HG03457 (cell line): ENCODE results near the gene ELF1.
"Not testable (repeated sequence)": the region's sequence is repeated elsewhere in the genome, so short reads cannot be mapped to it uniquely, and the experiment has no call there.

Experiments used
- ATAC-seq: cut with Tn5 transposase; IDR thresholded peaks from one replicate; pipeline ENCODE4 v1.9.1; 2021; ENCODE audit warnings: moderate number of reproducible peaks; ENCODE audit not compliant: unreplicated experiment

Gene ELF1

DNA sequence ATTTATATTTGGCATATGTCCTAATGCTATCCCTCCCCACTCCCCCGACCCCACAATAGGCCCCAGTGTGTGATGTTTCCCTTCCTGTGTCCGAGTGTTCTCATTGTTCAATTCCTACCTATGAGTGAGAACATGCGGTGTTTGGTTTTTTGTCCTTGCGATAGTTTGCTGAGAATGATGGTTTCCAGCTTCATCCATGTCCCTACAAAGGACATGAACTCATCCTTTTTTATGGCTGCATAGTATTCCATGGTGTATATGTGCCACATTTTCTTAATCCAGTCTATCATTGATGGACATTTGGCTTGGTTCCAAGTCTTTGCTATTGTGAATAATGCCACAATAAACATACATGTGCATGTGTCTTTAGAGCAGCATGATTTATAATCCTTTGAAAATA lies 23.3 kb upstream of the ELF1 start:
- not testable (repeated sequence) for ATAC-seq

DNA sequence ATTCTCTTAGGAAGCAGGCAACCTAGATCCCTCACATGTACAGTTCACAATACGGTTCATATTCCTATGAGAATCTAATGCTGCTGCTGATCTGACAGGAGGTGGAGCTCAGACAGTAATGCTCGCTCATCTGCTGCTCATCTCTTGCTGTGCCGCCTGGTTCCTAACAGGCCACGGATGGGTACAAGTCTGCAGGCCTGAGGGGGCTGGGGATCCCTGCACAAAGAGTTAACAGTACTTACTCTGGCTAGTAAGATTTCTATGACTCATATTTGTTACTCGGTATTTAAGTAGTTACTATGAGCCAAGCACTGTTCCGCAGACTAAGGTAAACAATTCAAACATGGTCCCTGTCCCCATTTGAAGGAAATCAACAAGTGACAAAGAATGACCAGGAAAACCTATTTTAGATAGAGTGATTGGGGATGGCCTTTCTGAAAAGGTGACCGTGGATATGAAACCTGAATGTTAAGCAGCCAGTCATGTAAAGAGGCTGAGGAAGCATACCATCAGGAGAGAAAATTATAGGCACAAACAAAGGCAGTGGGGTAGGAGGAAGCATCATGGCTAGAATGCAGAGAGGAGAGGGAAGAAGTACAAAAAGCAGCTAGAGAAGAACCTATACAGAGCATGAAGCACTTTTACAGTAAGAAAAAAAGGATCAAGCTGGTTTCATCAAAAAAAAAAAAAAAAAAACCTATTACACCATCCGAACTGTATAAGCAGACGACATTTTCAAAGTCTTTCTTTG lies 21.6 kb upstream of the ELF1 start:
- ATAC-seq: no peak

DNA sequence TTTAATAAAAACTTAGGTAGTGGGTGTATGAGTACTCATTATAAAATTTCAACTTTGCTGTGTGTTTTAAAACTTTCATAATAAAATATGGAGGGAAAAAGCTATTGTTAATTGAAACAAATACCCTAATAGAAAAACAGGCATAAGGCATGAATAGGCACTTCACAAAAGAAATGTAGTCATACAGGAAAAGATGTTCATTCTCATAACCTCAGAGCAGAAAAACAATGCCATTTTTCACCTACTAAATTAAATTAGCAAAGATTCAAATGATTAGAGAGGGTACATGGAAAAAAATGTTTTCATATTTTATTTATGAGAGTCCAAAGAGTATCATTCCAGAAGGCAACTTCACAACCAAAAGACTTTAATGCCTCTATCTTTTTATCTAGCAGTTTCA lies 20.6 kb upstream of the ELF1 start:
- ATAC-seq: no peak

DNA sequence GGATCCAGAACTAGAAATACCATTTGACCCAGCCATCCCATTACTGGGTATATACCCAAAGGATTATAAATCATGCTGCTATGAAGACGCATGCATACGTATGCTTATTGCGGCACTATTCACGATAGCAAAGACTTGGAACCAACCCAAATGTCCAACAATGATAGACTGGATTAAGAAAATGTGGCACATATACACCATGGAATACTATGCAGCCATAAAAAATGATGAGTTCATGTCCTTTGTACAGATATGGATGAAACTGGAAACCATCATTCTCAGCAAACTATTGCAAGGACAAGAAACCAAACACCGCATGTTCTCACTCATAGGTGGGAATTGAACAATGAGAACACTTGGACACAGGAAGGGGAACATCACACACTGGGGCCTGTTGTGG lies 17.4 kb upstream of the ELF1 start:
- ATAC-seq: not testable (repeated sequence)

DNA sequence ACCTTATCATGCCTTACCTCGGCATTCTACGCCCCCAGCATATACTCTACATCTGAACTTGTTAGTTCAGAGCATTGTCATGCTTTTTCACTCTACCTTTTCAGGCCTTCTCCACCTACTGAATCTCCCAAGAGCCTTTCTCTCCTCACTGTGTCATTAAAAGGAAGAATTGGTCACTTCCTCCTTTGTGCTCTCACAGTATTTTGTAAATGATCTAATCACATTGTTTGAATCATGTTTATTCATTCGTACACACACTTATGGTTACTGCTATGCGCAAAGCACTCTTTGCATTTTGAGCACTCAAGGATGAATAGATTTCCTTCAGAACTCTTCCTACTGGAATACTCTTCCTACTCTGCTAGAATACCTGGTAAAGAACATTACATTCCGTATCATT lies 15.8 kb upstream of the ELF1 start:
- no peak for ATAC-seq

DNA sequence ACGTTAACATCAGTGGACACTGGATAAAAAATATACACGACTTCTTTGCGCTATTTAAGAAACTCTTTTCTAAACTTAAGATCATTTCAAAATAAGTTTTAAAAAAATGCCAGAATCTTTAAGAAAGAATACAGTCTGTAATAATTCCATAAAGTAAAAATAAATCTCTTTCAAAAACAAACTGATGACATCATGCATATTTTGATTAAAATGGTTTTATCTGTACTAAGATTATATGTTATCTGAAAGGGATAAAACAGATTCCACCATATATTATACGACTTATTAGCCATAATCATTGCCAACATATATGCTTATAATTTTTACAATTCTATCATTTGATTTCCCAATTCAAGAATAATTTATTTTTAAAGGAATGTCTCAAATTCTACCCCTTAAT lies 15.3 kb upstream of the ELF1 start:
- no peak for ATAC-seq

DNA sequence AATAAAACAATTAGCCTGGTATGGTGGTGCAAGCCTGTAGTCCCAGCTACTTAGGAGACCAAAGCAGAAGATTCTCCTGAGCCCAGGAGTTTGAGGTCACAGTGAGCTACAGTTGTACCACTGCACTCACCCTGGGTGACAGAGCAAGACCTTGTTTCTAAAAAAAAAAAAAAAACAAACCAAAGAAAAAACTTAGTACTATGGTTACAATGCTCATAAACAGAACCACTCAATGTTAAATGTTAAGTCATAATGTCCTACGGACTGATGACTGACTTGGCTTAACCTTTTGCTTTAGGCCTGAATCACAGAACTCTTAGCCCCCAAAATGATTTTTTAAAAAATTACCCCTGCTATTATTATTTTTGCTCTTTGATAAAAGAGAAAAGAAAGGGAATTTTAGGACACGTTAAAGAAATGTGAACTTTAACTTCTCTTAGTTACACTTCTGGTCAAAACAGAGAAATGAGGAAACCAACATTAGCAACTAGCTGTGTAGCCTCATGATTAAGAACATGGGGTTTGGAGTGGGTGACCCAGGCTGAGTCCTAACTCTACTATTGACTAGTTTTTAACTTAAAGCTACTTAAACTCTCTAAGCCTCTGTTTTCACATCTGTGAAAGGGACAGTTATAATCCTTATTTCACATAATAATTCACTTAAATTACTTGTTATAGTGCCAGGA lies 13.7 kb upstream of the ELF1 start:
- ATAC-seq: no peak

DNA sequence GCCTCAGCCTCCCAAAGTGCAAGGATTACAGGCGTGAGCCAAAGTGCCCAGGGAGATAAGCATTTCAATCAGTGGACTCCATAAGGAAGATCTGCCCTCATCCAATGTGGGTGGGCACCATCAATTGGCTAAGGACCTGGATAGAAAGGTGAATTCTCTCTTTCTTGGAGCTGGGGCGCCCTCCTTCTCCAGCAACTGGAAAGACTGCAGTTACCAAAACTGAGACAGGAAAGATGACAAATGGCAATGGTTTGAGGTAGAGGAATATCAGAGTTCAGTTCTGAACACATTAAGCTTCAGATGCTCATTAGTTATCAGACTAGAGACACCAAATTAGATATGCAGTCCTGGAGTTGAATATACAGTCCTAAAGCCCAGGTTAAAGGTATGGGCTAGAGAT lies 10.5 kb upstream of the ELF1 start:
- no peak for ATAC-seq

DNA sequence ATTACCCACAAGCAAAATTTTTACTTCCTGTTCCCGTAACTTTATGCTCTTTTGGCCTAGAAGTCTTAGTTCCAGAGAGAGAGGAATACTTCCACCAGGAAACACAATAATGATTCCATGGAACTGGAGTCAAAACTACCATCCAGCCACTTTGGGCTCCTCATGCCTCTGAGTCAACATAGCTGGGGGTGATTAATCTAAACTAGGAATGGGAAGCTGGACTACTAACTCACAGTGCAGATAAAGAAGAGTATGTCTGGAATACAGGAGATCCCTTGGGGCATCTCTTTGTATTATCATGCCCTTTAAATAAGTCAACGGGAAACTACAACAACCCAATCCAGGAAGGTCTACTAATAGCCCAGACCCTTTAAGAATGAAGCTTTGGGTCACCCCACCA lies 8.9 kb upstream of the ELF1 start:
- no peak for ATAC-seq

DNA sequence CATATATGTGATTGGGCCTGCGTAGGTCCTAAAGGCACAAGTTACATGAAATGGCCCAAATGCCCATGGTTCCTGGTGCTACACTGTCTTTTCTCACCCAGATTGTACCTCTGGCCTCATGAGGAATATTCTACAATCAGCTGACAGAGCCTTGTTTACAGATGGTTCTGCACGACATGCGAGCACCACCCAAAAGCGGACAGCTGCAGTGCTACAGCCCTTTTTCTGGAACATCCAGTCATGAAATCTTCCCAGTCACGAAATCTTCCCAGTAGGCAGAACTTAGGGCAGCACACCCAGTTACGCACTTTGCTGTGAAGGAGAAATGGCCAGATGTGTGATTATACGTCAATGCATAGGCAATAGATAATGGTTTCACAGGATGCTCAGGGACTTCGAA lies 7.7 kb upstream of the ELF1 start:
- no peak for ATAC-seq

DNA sequence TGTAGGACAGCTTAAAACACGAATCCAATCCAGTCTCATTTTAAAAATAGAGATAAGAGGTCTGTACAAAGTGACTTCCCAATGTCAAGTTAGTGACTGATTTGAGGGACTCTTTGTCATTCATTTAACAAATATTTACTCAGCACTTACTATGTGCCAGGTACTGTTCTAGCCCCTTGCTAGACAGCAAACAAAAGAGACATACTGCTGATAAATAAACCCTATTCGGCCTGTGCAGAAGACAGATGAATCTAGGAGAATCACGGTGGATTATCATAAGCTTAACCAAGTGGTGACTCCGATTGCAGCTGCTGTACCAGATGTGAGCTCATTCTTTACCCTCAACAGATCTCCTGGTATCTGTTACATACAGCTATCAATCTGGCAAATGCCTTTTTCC lies 6.4 kb upstream of the ELF1 start:
- no peak for ATAC-seq

DNA sequence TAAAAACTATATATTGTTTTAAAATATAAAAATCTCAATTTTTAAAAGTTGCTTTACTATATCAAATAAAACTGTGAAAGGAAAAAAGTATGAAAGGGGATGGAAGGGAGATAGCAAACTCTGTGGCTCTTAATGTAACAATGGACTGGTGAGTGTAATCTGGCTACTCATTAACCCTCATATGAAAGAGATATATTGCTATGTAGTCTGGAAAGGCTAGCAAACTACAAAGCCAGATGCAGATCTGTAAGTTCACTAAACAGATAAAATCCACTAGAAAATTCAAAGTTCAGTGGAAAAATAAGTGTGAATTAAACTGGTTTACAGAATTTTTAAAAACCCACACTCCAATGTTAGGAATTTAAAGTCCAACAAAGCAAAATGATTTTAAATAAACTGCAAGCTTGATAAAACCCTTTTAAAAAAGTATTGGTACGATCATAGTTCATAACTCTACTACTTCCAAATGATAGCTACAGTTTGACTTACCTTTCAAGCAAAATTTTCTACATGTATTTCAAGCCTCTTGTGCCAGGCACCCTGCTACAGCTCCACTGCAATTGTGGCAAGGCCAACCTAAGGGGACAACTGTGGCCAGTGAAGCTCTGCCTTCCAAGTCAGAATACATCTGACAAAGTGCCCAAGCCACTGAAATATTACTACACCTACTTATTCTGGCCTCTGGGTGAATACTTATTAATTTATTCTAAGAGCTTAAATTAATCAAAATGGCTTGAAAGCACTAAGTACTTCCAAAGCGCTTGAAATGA lies 647 bp upstream of the ELF1 start:
- no peak for ATAC-seq

DNA sequence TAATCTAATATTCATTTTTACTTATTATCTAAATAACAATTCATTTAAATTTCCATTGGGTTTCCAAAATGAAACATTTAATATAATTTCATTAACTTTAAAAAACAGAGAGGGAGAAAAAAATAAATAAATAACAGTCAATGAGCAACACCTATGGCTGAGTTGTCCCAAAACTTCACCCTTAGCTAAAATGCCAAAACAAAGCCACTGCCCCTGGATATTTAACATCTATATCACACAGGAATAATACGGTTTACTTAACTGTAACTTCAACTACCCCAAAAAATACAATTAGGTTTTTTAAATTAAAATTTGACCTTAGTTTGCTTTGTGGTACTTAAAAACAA lies 541 bp downstream of the ELF1 start:
- no peak for ATAC-seq

DNA sequence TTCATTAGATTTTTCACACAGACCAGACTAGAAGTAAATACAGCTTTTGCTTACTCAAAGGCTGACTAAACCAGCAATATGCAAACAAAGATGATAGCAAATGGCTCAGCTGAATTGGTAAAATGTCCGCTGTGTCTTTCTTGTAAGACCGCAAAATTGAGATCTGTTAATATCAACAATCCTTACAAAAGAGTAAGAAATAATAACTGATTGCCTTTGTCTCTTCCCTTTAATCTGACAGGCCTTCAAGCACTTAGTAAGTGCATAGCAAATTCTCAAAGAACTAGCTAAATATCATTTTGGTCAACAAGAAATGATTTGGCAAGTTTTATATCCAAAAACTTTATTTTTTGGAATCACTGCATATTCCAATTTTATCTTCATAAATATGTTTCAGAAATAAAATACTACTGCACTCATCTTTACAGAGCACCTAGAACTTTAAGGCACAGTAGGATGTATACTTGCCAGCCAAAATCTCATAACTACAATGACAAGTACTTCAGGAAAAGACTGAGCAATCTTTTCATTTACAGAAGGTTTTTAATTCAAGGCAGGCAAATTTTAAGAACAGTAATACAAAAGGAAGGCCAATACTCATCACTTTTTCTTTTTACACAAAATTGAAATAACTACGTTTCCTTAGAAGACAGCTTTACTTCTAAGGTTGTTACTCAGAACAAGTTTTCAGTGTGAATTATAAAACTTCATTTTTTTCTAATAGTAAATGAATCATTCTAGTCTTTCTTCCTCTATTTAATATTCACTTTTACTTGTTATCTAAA lies 1.1 kb downstream of the ELF1 start:
- ATAC-seq: no peak

DNA sequence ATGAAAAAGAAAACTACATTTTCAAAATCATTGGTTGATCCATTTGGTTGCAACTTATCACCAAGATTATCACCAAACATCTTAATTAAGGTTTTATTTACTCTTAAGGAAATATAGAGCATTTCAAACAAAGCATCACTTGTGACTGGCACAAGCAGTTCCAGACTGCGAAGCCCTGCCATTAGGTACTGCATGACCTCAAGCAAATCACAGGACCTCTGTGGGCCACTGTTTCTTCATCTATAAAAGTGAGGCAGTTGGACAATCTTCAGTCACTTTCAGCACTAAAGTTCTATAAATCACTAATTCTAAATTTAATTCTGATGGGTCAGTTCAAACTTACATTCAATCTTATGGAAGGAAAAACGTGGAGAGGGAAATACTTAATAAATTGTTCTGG lies 2.0 kb downstream of the ELF1 start:
- no peak for ATAC-seq

DNA sequence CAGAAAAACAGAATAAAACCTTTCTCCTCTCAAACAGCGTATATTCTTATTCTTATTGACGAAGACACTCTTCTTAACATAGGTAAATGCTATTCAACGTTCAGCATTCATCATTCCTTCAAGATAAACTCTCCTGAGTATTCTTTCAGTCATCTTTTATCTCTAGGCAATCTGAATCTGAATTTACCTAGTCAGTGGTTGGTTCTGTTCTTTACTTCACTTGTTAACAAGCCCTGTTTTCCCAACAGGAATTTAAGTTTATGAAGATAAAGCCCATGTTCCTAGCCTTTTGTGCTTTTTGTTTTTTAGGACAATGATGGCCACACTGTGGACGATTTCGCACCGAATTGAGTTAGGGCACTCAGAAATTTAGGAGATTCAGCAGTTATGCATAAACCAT lies 3.2 kb downstream of the ELF1 start:
- ATAC-seq: no peak

DNA sequence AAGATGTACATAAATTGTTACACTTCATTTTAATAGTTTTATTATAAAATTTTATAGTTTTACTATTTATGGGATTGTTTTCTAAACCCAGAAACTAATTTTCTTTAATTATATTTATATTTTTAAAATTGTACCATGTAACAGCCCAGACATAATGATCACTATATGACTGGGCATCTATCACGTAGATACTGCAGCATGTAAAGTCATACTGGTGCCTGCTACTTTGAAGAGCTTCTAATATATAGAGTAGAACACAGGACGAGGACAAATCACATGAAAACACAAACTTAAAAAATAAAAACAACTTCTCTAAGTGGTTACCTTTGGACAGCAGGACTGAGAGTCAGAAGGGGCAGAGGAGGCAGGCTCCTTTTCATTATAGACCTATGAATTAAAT lies 5.3 kb downstream of the ELF1 start:
- no peak for ATAC-seq

DNA sequence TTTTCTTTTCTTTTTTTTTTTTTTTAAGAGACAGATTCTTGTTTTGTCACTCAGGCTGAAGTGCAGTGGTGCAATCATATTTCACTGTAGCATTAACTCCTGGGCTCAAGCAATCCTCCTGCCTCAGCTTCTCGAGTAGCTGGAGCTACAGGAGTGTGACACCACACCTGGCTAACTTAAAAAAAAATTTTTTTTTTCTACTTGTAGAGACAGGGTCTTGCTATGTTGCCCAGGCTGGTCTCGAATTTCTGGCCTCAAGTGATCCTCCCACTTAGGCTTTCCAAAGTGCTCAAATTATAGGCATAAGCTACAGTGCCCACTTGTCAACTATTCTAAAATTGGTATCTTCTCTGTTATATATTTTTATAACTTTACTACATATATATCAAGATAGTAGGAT lies 6.6 kb downstream of the ELF1 start:
- ATAC-seq: no peak

DNA sequence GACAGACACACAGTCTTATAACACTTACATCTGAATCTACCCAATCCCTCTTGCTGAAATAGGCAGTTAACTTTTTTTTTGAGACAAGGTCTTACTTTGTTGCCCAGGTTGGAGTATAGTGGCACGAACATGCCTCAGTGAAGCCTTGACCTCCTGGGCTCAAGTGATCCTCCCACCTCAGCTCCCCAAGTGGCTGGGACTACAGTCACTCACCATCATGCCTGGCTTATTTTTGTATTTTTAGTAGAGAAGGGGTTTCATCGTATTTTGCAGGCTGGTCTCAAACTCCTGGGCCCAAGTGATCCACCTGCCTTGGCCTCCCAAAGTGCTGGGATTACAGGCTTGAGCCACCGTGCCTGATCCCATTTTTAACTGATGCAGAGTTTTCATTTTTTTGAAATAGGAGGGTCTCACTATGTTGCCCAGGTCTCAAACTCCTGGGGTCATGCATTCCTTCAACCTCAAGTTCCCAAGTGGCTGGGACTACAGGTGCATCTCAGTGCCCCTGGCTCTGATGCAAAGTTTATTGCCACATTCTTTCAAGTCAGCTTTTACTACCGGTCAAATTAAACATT lies 7.6 kb downstream of the ELF1 start:
- ATAC-seq: no peak

DNA sequence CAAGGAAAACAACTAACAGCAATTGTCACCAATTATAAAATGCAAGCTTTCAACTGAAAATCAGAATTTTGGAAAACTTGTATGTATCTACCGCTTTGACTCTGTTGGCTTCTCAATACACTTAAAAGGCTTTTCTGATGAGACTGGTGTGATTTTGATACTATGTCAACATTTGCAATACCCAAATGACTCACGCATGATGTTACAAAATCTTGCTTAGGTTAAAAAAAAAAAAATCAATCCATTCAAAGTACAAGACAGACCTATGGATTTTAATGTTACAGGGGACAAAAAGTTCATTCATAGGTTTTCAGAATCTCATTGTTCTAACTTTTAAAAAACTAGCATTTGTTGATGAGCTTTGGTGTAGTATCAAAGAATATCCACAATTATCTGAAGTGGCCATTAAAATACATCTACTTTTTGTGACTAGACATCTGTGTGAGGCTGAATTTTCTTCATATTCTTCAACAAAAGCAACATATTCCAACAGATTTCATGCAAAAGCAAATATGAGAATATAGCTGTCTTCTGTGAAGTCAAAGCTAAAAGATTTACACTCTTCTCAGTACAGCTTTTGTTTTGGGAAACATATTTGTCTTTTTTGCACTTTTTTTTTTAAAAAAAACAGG lies 10.7 kb downstream of the ELF1 start:
- no peak for ATAC-seq

DNA sequence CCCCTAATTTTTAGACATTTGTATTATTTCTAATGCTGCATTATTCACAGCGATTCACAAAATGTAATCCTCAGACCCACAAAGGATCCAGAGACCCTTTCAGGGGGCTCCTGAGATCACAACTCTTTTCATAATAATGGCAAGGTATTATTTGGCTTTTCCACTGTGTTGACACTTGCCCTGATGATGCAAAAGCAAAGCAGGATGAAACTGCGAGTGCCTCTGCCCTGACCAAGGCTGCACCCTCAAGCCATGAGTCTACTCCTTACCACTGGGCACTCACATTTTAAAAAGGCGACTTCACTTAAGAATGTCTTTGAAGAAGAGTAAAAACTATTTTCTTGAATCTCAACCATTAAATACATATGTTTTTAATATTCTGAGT lies 11.4 kb downstream of the ELF1 start:
- no peak for ATAC-seq
